ENCODE measurements around the gene SLC7A5. TPM values are rescaled to one million over a fixed set of nuclear protein-coding genes. Genes with fewer than 3 reads are reported as not detected.

SLC7A5 gene
- total RNA-seq, 2 experiments from 2014 or later, result 343 to 346 TPM

- CTCF ChIA-PET, result interaction anchor here (0.9 to 1.1 kb wide), 2 partner anchors 40 to 77 kb away, joined by 3 read pairs; no protein-coding TSS in a partner anchor
- Mint-ChIP-seq H3K4me1 (ENCODE audit: low read depth) (peaks cover 81% of the 10 kb centered on the region), H3K27ac (peak overlapping the region; percentile 83), H3K36me3 (ENCODE audit: low read depth) (peaks cover 69% of the 10 kb centered on the region), H3K27me3 (ENCODE audit: low read depth) (no peaks in the 10 kb centered on the region), H3K4me3 (peak overlapping the region; percentile 36), H3K9me3 (no peaks in the 10 kb centered on the region)
- peak; percentile 43 for DNase-seq
- intact Hi-C loops (cut with micrococcal nuclease), result no loop called here
Measured at GRCh38 chr16:87855852-87856715, 13.2 kb downstream of the SLC7A5 start.

- Mint-ChIP-seq H3K4me3 (peak overlapping the region; percentile 36), H3K27me3 (ENCODE audit: low read depth) (no peaks in the 10 kb centered on the region), H3K9me3 (no peaks in the 10 kb centered on the region), H3K36me3 (ENCODE audit: low read depth) (peaks cover 71% of the 10 kb centered on the region), H3K27ac (peak overlapping the region; percentile 90), H3K4me1 (ENCODE audit: low read depth) (peaks cover 77% of the 10 kb centered on the region)
- intact Hi-C loops (cut with micrococcal nuclease), result no loop called here
- no peak for DNase-seq
- CTCF ChIA-PET, result interaction anchor here (1.0 kb wide), 1 partner anchor 76 kb away, joined by 3 read pairs; no protein-coding TSS in a partner anchor
Measured at GRCh38 chr16:87854907-87855683, 14.2 kb downstream of the SLC7A5 start.

- CTCF ChIA-PET, result interaction anchor here (1.0 to 2.7 kb wide), 3 partner anchors 17 to 76 kb away, joined by 3 to 12 read pairs (median 3); no protein-coding TSS in a partner anchor
- DNase-seq, result no peak
- Mint-ChIP-seq H3K4me1 (ENCODE audit: low read depth) (peaks cover 75% of the 10 kb centered on the region), H3K9me3 (no peaks in the 10 kb centered on the region), H3K36me3 (ENCODE audit: low read depth) (peaks cover 72% of the 10 kb centered on the region), H3K27ac (peak overlapping the region; percentile 90), H3K27me3 (ENCODE audit: low read depth) (no peaks in the 10 kb centered on the region), H3K4me3 (peak overlapping the region; percentile 60)
- intact Hi-C loops (cut with micrococcal nuclease), result no loop called here
Measured at GRCh38 chr16:87854053-87854906, 15.0 kb downstream of the SLC7A5 start.

- Mint-ChIP-seq H3K9me3 (no peaks in the 10 kb centered on the region), H3K27me3 (ENCODE audit: low read depth) (no peaks in the 10 kb centered on the region), H3K4me3 (peak overlapping the region; percentile 61), H3K4me1 (ENCODE audit: low read depth) (peaks cover 73% of the 10 kb centered on the region), H3K36me3 (ENCODE audit: low read depth) (peaks cover 74% of the 10 kb centered on the region), H3K27ac (peak overlapping the region; percentile 90)
- DNase-seq, result peak; percentile 97
- intact Hi-C loops (cut with micrococcal nuclease), result loop anchor here (1.0 kb wide), 1 partner anchor 74 kb away; no protein-coding TSS in a partner anchor
- CTCF ChIA-PET, result interaction anchor here (0.8 to 5.9 kb wide), 5 partner anchors 11 to 75 kb away, joined by 3 to 55 read pairs (median 7); partner anchors contain the start of gene SLC7A5
Measured at GRCh38 chr16:87853411-87854052, 15.8 kb downstream of the SLC7A5 start.

DNA sequence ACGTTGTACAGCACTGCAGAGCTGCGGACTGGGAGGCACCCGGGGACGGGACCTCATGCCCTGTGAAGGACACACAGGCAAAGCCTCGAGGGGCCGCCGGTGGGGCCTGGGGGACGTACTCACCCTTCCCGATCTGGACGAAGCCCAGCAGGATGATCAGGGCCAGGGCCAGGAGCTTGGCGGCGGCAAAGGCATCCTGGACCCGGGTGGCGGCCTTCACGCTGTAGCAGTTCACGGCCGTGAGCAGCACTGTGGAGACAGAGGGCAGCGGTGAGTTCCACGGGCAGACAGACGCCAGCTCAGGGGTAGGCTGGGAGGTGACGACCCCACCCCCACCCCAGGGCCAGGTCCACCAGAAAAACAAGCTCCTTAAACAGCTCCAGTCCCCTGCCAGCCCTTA, 17.7 kb downstream of the SLC7A5 start:
- Mint-ChIP-seq H3K9me3 (no peaks in the 10 kb centered on the region), H3K4me1 (ENCODE audit: low read depth) (peaks cover 55% of the 10 kb centered on the region), H3K36me3 (ENCODE audit: low read depth) (peaks cover 73% of the 10 kb centered on the region), H3K27me3 (ENCODE audit: low read depth) (no peaks in the 10 kb centered on the region), H3K27ac (peak overlapping the region; percentile 90), H3K4me3 (no peak overlapping the region)
- no peak for DNase-seq
- intact Hi-C loops (cut with micrococcal nuclease), result no loop called here
- CTCF ChIA-PET, result interaction anchor here (0.8 to 5.9 kb wide), 6 partner anchors 13 to 343 kb away, joined by 3 to 55 read pairs (median 10); partner anchors contain the start of gene SLC7A5

- Mint-ChIP-seq H3K27me3 (ENCODE audit: low read depth) (no peaks in the 10 kb centered on the region), H3K36me3 (ENCODE audit: low read depth) (peaks cover 73% of the 10 kb centered on the region), H3K27ac (peak overlapping the region; percentile 61)
Measured at GRCh38 chr16:87851141-87851587, 18.1 kb downstream of the SLC7A5 start.

DNA sequence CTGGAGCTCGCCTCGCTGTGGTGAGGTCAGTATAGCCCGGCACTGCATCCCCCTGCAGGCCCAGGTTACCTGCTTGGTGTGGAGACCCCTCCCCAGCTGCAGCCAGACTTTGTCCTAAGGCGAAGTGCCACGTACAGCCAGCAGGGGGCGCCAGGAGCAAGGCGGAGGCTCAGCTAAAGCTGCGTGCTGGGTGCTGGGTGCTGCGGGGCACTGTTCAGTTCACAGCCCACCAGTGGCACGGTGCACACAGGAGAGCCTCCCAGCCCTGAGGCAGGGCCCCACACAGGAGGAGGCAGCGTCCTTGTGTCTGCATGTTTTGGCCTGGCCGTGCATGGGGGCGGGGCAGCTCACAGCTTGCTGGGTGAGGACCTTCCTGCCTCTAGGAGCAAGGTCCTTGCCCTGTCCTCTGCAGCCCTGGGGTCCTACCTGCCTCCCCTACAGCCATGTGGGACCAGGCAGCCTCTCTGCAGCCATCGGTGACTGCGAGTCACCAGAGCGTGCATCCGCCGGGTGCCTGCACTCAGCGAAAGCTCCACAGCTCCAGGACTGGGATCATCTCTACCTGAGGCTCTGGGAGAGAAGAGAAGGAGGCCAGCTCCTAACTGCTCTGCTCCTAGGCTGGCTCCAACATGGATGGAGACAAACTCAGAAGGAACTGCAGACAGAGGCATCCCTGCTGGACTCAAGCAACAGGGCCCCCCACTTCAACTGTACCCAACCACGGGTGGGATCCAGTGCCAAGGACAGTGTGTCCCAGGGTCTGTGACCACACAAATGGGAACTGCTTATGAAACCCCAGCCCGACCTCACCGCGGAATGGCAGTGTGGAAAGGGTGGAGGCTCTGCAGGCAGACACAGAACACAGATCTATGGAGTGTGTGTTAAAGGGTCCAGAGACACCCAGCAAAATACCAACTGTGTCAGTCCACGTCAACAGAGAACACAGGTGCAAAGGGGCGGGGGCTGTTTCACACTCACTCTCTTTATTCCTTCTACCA, 19.0 kb downstream of the SLC7A5 start:
- H3K36me3 Mint-ChIP-seq (ENCODE audit: low read depth), result peaks cover 66% of the 10 kb centered on the region
- peaks cover 49% of the 10 kb centered on the region for H3K4me1 Mint-ChIP-seq (ENCODE audit: low read depth)
- H3K27ac Mint-ChIP-seq, result peak overlapping the region; percentile 61
- H3K27me3 Mint-ChIP-seq (ENCODE audit: low read depth), result no peaks in the 10 kb centered on the region
- no peak overlapping the region for H3K4me3 Mint-ChIP-seq
- DNase-seq, result peak; percentile 80
- CTCF ChIA-PET, result interaction anchor here (0.6 to 5.9 kb wide), 23 partner anchors 9 to 454 kb away, joined by 3 to 55 read pairs (median 5); partner anchors contain the start of gene SLC7A5
- intact Hi-C loops (cut with micrococcal nuclease), result loop anchor here (1.0 kb wide), 2 partner anchors 21 to 59 kb away; no protein-coding TSS in a partner anchor
- no peaks in the 10 kb centered on the region for H3K9me3 Mint-ChIP-seq

More at GRCh38 chr16:87851141-87851587, 18.1 kb downstream of the SLC7A5 start:
- CTCF ChIA-PET, result interaction anchor here (0.8 to 5.9 kb wide), 6 partner anchors 14 to 343 kb away, joined by 3 to 55 read pairs (median 14); no protein-coding TSS in a partner anchor
- Mint-ChIP-seq H3K4me1 (ENCODE audit: low read depth) (peaks cover 53% of the 10 kb centered on the region), H3K4me3 (no peak overlapping the region), H3K9me3 (no peaks in the 10 kb centered on the region)
- DNase-seq, result no peak
- intact Hi-C loops (cut with micrococcal nuclease), result no loop called here

DNA sequence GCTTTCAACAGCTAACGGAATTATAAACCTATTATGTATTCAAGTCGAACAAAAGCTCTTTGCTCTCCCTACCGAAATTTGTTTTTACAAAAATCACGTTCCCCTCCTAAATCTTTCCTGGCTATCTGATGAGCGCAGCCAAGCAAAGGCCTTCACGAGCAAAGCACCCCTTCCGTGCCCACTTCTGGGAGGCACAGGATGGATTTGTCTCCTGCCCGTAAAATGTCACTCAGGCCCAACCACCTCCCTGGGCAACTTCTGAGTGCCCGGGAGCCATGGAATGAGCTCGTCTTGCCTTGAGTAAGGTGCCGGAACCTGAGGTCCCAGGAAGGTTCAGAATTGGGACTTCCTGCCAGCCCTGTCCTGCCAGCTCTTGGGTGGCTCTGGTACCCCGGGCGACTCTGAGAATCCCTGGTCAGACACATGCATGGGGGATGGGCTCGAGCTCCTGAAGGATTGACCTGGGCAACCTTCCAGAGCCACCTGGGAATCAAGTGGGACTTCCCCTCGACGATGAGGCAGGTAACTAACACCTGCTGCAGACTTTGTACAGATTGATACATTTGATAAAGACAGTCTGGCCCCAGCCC, 19.8 kb downstream of the SLC7A5 start:
- DNase-seq, result no peak
- no peaks in the 10 kb centered on the region for H3K9me3 Mint-ChIP-seq
- CTCF ChIA-PET, result interaction anchor here (0.6 to 5.9 kb wide), 25 partner anchors 10 to 453 kb away, joined by 3 to 55 read pairs (median 5); partner anchors contain the start of gene SLC7A5
- no peaks in the 10 kb centered on the region for H3K27me3 Mint-ChIP-seq (ENCODE audit: low read depth)
- H3K36me3 Mint-ChIP-seq (ENCODE audit: low read depth), result peaks cover 68% of the 10 kb centered on the region
- no peak overlapping the region for H3K4me3 Mint-ChIP-seq
- H3K27ac Mint-ChIP-seq, result peak overlapping the region; percentile 21
- intact Hi-C loops (cut with micrococcal nuclease), result loop anchor here (1.0 kb wide), 2 partner anchors 22 to 60 kb away; no protein-coding TSS in a partner anchor
- peaks cover 48% of the 10 kb centered on the region for H3K4me1 Mint-ChIP-seq (ENCODE audit: low read depth)

DNA sequence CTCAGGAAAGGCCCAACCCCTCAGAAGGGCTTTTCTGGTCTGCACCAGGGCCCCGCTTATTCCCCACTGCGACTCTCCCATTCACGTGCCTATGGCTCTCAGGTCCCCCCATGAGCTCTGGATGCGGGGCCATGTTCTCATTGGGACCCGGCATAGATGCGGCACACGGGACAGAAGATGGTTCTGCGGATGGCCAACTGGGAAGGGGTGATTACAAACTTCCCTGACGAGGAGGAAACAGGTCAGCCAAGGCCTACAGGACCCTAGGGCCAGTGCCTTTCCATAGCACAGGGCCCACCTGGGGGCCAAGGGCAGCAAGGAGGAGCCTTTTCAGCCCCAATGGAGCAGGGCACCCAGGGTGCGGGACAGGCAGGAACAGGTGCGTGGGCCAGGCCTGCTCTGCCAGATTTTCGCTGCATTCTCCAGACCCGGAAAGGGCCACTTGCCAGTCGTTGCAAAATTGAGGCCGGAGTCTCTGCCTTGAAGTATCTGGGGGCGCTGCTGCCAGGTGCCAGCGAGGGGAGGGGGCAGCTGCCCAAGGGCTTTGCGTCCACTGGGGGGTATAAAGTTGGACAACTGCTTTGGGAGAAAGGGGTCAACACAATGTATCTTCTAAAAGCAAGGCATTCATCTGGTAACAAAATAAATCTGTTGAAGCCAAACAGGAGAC, 20.5 kb downstream of the SLC7A5 start:
- Mint-ChIP-seq H3K27me3 (ENCODE audit: low read depth) (no peaks in the 10 kb centered on the region), H3K27ac (peak overlapping the region; percentile 50), H3K36me3 (ENCODE audit: low read depth) (peaks cover 70% of the 10 kb centered on the region), H3K9me3 (no peaks in the 10 kb centered on the region), H3K4me1 (ENCODE audit: low read depth) (peaks cover 44% of the 10 kb centered on the region), H3K4me3 (no peak overlapping the region)
- CTCF ChIA-PET, result interaction anchor here (0.9 to 5.9 kb wide), 16 partner anchors 10 to 80 kb away, joined by 3 to 55 read pairs (median 8); partner anchors contain the start of gene SLC7A5
- intact Hi-C loops (cut with micrococcal nuclease), result no loop called here
- no peak for DNase-seq
